LNCAP (cell line): ENCODE measurements around the gene ZDHHC21.

Experiments
- CTCF ChIP-seq: fragments of 450-650 bp; IDR thresholded peaks from 2 replicates; pipeline ENCODE4 v1.5.1; 2017; ENCODE audit warnings: mild to moderate bottlenecking

ZDHHC21 gene

GRCh38 chr9:14563902-14564624 is 129.2 kb downstream of the ZDHHC21 start:
- TF ChIP-seq CTCF, result no peak

GRCh38 chr9:14561929-14562405 is 131.3 kb downstream of the ZDHHC21 start:
- no peak for TF ChIP-seq CTCF
